Endometrial microvascular endothelial cells (primary cell): ENCODE data around the gene CHKA. TPM values are rescaled to one million over a fixed set of nuclear protein-coding genes. Genes with fewer than 3 reads are reported as not detected.

Source experiments
- in situ Hi-C: cut with HindIII; loops from 2 replicates; pipeline ENCODE4 v1.10.0; 2017; ENCODE audit warnings: low sequenced_read_pairs, low pct_unique_long_range_greater_than_20kb; ENCODE audit errors: inconsistent ontology term
- total RNA-seq: library from RNA; depleted of rRNA; stranded (reverse); fragments of >200 nt; gene quantifications from one replicate; pipeline ENCODE4 v1.2.3, GENCODE V29; 2015; ENCODE audit errors: inconsistent ontology term

CHKA gene
- total RNA-seq, 1 donor from 2014 or later, result 22.2 TPM

DNA sequence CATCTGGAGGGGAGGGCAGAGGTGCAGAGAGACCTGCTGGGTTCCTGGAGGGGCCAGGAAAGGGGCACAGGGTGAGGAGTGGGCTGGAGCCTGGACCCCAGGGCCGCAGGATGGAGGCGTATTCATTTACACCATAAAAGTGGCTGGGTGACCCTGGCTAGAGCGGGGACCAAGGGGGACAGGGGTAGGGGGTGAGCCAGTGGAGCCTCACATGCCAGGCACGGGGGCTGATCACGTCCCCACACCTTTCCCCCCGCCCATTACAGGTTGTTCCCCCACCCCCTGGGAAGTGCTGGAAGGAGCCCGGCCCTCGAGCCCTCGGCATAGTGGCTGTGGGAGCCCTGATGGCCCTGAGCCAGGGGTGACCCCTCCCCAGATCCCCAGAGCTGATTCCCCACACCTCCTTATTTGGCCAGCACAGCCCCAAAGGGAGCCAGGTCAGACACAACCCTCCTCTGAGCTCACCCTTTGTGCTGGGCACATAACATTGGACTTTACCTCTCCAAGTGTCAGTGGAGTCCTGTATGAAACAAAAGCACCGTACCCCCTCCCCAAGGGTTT is 81.6 kb downstream of the CHKA start:
- in situ Hi-C loops, result no loop called here

- in situ Hi-C loops, result no loop called here
These were observed 82.3 kb downstream of the CHKA start, which contains the start of gene TCIRG1 for GRCh38 chr11:68038718-68039525. TSS of gene TCIRG1 (plus strand) at chr11:68039025. CDS start at chr11:68041272, 2,247 bp downstream.

DNA sequence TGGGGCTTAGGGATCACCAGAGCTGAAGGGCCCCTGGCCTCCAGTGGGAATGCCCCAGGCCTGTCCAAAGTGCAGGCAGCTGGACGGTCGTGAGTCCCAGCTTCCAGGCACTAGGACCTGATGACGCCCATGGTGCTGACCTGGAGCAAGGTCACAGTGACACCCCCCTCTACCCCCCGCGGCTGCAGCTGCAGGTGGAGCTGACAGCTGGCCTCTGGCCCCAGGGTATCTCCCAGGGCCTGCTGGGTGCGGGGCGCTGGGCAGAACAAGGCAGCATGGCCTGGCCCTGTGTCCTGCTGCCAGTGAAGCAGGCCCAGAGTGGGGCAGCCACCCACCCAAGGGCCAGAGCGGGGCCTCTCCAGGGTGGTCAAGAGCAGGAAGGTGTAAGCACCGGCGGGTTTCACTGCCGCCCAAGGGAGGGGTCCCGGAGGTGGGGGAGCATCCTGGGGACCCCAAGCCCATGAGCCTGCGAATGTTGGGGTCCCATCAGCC is 82.9 kb downstream of the CHKA start:
- in situ Hi-C loops, result no loop called here

DNA sequence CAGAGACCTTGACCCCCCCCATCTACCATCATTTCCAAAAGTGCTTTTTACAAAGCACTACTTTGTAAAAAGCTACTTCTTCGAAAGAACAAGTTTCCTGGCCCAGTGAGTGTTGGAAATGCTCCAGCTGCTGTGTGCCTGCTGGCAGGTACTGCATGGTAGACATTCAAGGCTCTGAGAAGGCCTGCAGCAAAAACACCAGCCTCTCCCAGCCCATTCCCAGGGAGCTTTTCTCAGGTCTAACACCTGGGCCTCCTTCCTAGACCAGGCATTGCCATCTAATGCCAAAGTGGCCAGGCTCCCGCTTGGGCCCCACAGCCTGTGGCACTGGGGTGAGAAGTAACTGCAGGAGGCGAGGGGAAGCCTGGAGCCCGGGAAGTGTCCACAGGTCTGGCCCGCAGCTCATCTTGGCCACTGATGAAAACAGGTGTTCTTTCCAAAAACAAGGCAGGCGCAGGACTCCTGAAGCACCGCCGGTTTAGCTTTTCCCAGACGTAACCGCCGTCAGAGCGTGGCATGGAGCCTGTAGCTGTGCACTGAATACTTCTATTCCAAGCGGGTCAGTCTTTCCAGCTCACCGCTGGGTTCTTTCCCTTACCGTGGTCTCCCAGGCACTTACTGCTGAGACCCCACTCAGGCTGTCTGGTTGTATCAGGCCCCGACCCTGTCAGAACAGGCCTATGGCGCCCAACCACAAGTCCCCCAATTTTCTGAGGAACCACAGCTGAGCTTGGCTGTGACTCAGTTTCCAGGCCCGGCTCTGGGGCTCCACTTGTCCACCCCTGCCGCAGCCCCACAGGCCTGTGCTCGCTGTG is 83.6 kb downstream of the CHKA start:
- in situ Hi-C loops, result no loop called here

- in situ Hi-C loops, result no loop called here
These were observed 84.4 kb downstream of the CHKA start for GRCh38 chr11:68036717-68037239.

- in situ Hi-C loops, result no loop called here
These were observed 85.0 kb downstream of the CHKA start for GRCh38 chr11:68036141-68036716.

- in situ Hi-C loops, result no loop called here
These were observed 85.8 kb downstream of the CHKA start for GRCh38 chr11:68035266-68035876.

- in situ Hi-C loops, result no loop called here
These were observed 87.5 kb downstream of the CHKA start for GRCh38 chr11:68033708-68034045.

GRCh38 chr11:68032997-68033707 is 88.0 kb downstream of the CHKA start:
- in situ Hi-C loops, result no loop called here

DNA sequence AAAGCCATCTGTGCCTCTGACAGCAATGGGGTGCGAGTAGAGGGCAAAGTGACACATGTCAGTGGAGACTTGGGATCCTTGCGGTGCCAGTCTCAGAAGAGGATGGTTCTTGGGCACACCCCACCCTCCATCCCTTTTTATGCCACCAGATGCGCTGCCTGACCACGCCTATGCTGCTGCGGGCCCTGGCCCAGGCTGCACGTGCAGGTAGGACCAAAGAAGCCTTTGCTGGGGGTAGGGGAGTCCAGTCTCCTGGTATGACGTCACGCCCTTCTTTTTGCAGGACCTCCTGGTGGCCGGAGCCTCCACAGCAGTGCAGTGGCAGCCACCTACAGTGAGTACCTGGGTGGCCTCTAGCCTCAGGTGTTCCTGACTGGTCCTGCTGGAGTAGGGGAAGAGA is 89.2 kb downstream of the CHKA start:
- in situ Hi-C loops, result no loop called here

- in situ Hi-C loops, result no loop called here
These were observed 90.1 kb downstream of the CHKA start for GRCh38 chr11:68031144-68031464.

GRCh38 chr11:68030318-68031143 is 90.7 kb downstream of the CHKA start, which contains the start of gene NDUFS8:
TSS of gene NDUFS8 (plus strand) at chr11:68030681. CDS start at chr11:68032152, 1,471 bp downstream.
- in situ Hi-C loops, result no loop called here

GRCh38 chr11:68028802-68029545 is 92.2 kb downstream of the CHKA start:
- in situ Hi-C loops, result no loop called here

DNA sequence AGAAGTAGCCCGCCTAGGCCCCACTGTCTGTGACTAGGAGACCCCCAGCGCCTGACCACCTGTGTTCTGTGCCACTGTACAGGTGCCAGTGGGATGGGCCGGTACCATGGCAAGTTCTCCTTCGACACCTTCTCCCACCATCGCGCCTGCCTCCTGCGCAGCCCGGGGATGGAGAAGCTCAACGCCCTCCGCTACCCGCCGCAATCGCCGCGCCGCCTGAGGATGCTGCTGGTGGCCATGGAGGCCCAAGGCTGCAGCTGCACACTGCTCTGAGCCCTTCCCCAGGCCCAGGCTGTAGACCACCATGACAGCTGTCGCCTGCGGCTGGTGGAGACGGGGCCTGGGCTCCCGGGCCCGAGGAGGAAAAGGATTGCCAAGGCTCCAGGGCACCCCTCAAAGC is 93.5 kb downstream of the CHKA start:
- in situ Hi-C loops, result no loop called here

- in situ Hi-C loops, result no loop called here
These were observed 94.6 kb downstream of the CHKA start for GRCh38 chr11:68026391-68027105.

- in situ Hi-C loops, result no loop called here
These were observed 96.1 kb downstream of the CHKA start for GRCh38 chr11:68025047-68025446.
